Measurements from ENCODE around the gene LPP.

Gene LPP

GRCh38 chr3:188154014-188154808 lies at the start of gene LPP:
Gene LPP, plus strand, starts transcription at chr3:188154157. Its CDS starts 251,964 bp downstream, at chr3:188406121.
- Histone ChIP-seq H3K27me3 (replicated peaks; ENCODE audit: control insufficient read depth, insufficient read depth, low read length) (no peaks in the 10 kb centered on the region), H3K36me3 (ENCODE audit: control insufficient read depth, insufficient read depth, low read length, severe bottlenecking) (no peaks in the 10 kb centered on the region), H3K9ac (ENCODE audit: low read length) (peak within 1 kb of the TSS; percentile 98), H3K4me3 (ENCODE audit: low read length) (peak within 1 kb of the TSS; percentile 97), H3K9me3 (ENCODE audit: control insufficient read depth, low read length) (no peaks in the 10 kb centered on the region), H3K4me1 (ENCODE audit: control insufficient read depth, insufficient read depth, low read length) (peaks cover 19% of the 10 kb centered on the region)
- DNase-seq (ENCODE audit: low read depth) = no peak

DNA sequence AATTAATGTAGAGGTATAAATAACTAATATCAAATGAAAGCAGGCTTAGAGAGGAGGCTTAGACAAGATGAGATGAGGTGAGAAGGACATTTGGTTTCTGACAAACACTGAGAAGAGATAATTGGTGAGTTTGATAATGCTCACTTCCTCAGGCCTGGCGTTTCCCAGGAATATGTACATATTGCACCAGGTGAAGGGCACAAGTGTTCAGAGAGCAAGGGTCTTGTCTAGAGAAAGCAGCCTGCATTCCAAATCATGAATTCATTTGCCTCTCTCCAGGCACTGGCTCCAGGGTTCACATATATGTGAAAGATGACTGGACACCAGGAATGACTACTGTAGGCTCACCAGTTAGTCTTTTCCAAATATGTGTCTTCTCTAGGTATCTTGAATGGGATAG lies 48.0 kb upstream of the LPP start:
- DNase-seq (ENCODE audit: low read depth) = no peak
- H3K27me3 ChIP-seq (replicated peaks; ENCODE audit: control insufficient read depth, insufficient read depth, low read length) = no peaks in the 10 kb centered on the region

GRCh38 chr3:188106454-188106853 lies 47.5 kb upstream of the LPP start:
- Histone ChIP-seq H3K4me3 (ENCODE audit: low read length) (no peak overlapping the region), H3K4me1 (ENCODE audit: control insufficient read depth, insufficient read depth, low read length) (peaks cover 6% of the 10 kb centered on the region), H3K9me3 (ENCODE audit: control insufficient read depth, low read length) (no peaks in the 10 kb centered on the region), H3K27me3 (replicated peaks; ENCODE audit: control insufficient read depth, insufficient read depth, low read length) (no peaks in the 10 kb centered on the region), H3K9ac (ENCODE audit: low read length) (no peak overlapping the region), H3K36me3 (ENCODE audit: control insufficient read depth, insufficient read depth, low read length, severe bottlenecking) (no peaks in the 10 kb centered on the region)
- no peak for DNase-seq (ENCODE audit: low read depth)

More for the DNA sequence above, 48.0 kb upstream of the LPP start:
- Histone ChIP-seq H3K4me3 (ENCODE audit: low read length) (no peak overlapping the region), H3K36me3 (ENCODE audit: control insufficient read depth, insufficient read depth, low read length, severe bottlenecking) (no peaks in the 10 kb centered on the region), H3K9me3 (ENCODE audit: control insufficient read depth, low read length) (peaks cover 2% of the 10 kb centered on the region), H3K9ac (ENCODE audit: low read length) (no peak overlapping the region), H3K4me1 (ENCODE audit: control insufficient read depth, insufficient read depth, low read length) (peaks cover 1% of the 10 kb centered on the region)

GRCh38 chr3:188106887-188107830 lies 46.8 kb upstream of the LPP start:
- Histone ChIP-seq H3K4me3 (ENCODE audit: low read length) (no peak overlapping the region), H3K4me1 (ENCODE audit: control insufficient read depth, insufficient read depth, low read length) (peaks cover 6% of the 10 kb centered on the region), H3K36me3 (ENCODE audit: control insufficient read depth, insufficient read depth, low read length, severe bottlenecking) (no peaks in the 10 kb centered on the region), H3K9ac (ENCODE audit: low read length) (no peak overlapping the region), H3K27me3 (replicated peaks; ENCODE audit: control insufficient read depth, insufficient read depth, low read length) (no peaks in the 10 kb centered on the region), H3K9me3 (ENCODE audit: control insufficient read depth, low read length) (no peaks in the 10 kb centered on the region)
- no peak for DNase-seq (ENCODE audit: low read depth)

GRCh38 chr3:188108703-188109412 lies 45.1 kb upstream of the LPP start:
- Histone ChIP-seq H3K4me1 (ENCODE audit: control insufficient read depth, insufficient read depth, low read length) (peaks cover 14% of the 10 kb centered on the region), H3K9ac (ENCODE audit: low read length) (no peak overlapping the region), H3K4me3 (ENCODE audit: low read length) (no peak overlapping the region), H3K27me3 (replicated peaks; ENCODE audit: control insufficient read depth, insufficient read depth, low read length) (no peaks in the 10 kb centered on the region), H3K36me3 (ENCODE audit: control insufficient read depth, insufficient read depth, low read length, severe bottlenecking) (no peaks in the 10 kb centered on the region), H3K9me3 (ENCODE audit: control insufficient read depth, low read length) (no peaks in the 10 kb centered on the region)
- no peak for DNase-seq (ENCODE audit: low read depth)

DNA sequence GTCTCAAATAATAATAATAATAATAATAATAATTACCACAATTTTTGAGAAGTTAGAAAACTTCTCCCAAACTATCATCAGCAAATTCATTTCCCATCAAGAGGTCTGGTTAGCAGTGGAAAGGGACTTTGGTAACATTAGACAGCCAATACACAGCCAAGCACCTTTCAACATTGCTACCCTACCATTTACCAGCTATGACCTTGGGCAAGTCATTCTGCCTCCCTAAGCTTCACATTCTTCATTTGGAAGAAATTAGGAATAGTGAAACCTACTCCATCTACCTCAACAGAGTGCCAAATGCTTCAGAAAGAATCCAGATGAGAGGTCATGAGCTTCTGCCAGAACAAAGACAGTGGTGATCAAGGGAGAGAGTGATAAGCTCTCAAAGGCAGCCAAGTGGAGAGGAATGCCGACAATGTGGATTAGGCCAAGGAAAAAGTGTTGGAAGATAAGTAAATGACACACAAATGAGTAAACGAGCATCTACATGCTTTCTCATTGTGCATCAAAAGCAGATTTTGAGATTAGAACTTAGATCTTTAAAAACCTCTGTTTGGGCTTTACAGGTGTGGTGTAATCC lies 42.9 kb upstream of the LPP start:
- no peaks in the 10 kb centered on the region for H3K9me3 ChIP-seq (ENCODE audit: control insufficient read depth, low read length)
- peaks cover 19% of the 10 kb centered on the region for H3K4me1 ChIP-seq (ENCODE audit: control insufficient read depth, insufficient read depth, low read length)
- H3K36me3 ChIP-seq (ENCODE audit: control insufficient read depth, insufficient read depth, low read length, severe bottlenecking) = no peaks in the 10 kb centered on the region
- no peak for DNase-seq (ENCODE audit: low read depth)
- H3K27me3 ChIP-seq (replicated peaks; ENCODE audit: control insufficient read depth, insufficient read depth, low read length) = no peaks in the 10 kb centered on the region
- no peak overlapping the region for H3K4me3 ChIP-seq (ENCODE audit: low read length)
- no peak overlapping the region for H3K9ac ChIP-seq (ENCODE audit: low read length)

- H3K9me3 ChIP-seq (ENCODE audit: control insufficient read depth, low read length) = no peaks in the 10 kb centered on the region
- no peak overlapping the region for H3K9ac ChIP-seq (ENCODE audit: low read length)
- peaks cover 19% of the 10 kb centered on the region for H3K4me1 ChIP-seq (ENCODE audit: control insufficient read depth, insufficient read depth, low read length)
- DNase-seq (ENCODE audit: low read depth) = no peak
- no peaks in the 10 kb centered on the region for H3K27me3 ChIP-seq (replicated peaks; ENCODE audit: control insufficient read depth, insufficient read depth, low read length)
- H3K4me3 ChIP-seq (ENCODE audit: low read length) = no peak overlapping the region
- no peaks in the 10 kb centered on the region for H3K36me3 ChIP-seq (ENCODE audit: control insufficient read depth, insufficient read depth, low read length, severe bottlenecking)
Observed at GRCh38 chr3:188113756-188114155, 40.2 kb upstream of the LPP start.

DNA sequence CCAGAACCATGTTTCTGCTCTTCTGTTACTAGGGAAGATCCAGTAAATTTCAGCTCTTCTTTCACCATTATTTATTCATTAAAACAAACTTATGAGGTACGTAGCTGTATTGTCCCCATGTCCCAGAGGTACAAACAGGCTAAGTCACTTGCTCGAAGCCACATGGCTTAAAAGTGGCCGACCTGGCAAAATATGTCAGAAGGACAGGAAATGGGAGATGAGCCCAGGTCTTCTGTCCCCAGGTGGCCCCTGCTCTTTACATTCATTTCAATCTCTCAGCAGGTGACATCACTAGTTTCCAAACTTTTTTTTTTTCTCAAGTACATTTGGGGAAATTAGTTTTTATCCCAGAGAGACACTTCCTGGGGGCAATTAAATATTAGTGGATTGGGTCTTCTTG lies 34.1 kb upstream of the LPP start:
- Histone ChIP-seq H3K4me1 (ENCODE audit: control insufficient read depth, insufficient read depth, low read length) (no peaks in the 10 kb centered on the region), H3K4me3 (ENCODE audit: low read length) (no peak overlapping the region), H3K9me3 (ENCODE audit: control insufficient read depth, low read length) (peaks cover 6% of the 10 kb centered on the region), H3K9ac (ENCODE audit: low read length) (no peak overlapping the region), H3K36me3 (ENCODE audit: control insufficient read depth, insufficient read depth, low read length, severe bottlenecking) (no peaks in the 10 kb centered on the region), H3K27me3 (replicated peaks; ENCODE audit: control insufficient read depth, insufficient read depth, low read length) (no peaks in the 10 kb centered on the region)
- DNase-seq (ENCODE audit: low read depth) = no peak

GRCh38 chr3:188122571-188123169 lies 31.3 kb upstream of the LPP start:
- peaks cover 6% of the 10 kb centered on the region for H3K9me3 ChIP-seq (ENCODE audit: control insufficient read depth, low read length)

GRCh38 chr3:188123170-188123905 lies 30.6 kb upstream of the LPP start:
- H3K4me1 ChIP-seq (ENCODE audit: control insufficient read depth, insufficient read depth, low read length) = peaks cover 7% of the 10 kb centered on the region

More at GRCh38 chr3:188122571-188123169, 31.3 kb upstream of the LPP start:
- H3K4me3 ChIP-seq (ENCODE audit: low read length) = no peak overlapping the region
- no peaks in the 10 kb centered on the region for H3K27me3 ChIP-seq (replicated peaks; ENCODE audit: control insufficient read depth, insufficient read depth, low read length)
- H3K36me3 ChIP-seq (ENCODE audit: control insufficient read depth, insufficient read depth, low read length, severe bottlenecking) = no peaks in the 10 kb centered on the region
- no peak overlapping the region for H3K9ac ChIP-seq (ENCODE audit: low read length)
- H3K4me1 ChIP-seq (ENCODE audit: control insufficient read depth, insufficient read depth, low read length) = peaks cover 7% of the 10 kb centered on the region
- no peak for DNase-seq (ENCODE audit: low read depth)

More at GRCh38 chr3:188123170-188123905, 30.6 kb upstream of the LPP start:
- no peak overlapping the region for H3K9ac ChIP-seq (ENCODE audit: low read length)
- H3K36me3 ChIP-seq (ENCODE audit: control insufficient read depth, insufficient read depth, low read length, severe bottlenecking) = no peaks in the 10 kb centered on the region
- no peak for DNase-seq (ENCODE audit: low read depth)
- peaks cover 6% of the 10 kb centered on the region for H3K9me3 ChIP-seq (ENCODE audit: control insufficient read depth, low read length)
- H3K27me3 ChIP-seq (replicated peaks; ENCODE audit: control insufficient read depth, insufficient read depth, low read length) = no peaks in the 10 kb centered on the region
- no peak overlapping the region for H3K4me3 ChIP-seq (ENCODE audit: low read length)
